Measurements from ENCODE around the gene SDHB.

DNA sequence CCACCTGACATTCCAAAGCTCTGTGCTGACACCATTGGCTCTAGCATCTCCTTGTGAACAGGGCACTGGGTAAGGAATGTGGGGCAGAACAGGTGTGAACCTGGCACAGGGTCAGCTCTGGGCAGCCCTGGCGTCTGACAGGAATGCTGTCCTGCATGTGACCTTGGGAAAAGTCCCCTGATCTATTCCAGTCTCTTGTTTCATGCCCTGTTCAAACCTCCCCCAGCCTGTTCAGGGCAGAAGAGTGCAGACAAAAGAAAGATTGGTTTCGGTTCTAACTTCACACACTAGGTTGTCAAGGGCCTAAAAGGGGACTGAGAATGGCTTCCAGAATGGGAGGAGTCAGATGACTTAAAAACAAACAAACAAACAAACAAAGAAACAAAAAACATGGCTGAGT is 27.6 kb upstream of the SDHB start:
- TF ChIP-seq, protein P1, sequence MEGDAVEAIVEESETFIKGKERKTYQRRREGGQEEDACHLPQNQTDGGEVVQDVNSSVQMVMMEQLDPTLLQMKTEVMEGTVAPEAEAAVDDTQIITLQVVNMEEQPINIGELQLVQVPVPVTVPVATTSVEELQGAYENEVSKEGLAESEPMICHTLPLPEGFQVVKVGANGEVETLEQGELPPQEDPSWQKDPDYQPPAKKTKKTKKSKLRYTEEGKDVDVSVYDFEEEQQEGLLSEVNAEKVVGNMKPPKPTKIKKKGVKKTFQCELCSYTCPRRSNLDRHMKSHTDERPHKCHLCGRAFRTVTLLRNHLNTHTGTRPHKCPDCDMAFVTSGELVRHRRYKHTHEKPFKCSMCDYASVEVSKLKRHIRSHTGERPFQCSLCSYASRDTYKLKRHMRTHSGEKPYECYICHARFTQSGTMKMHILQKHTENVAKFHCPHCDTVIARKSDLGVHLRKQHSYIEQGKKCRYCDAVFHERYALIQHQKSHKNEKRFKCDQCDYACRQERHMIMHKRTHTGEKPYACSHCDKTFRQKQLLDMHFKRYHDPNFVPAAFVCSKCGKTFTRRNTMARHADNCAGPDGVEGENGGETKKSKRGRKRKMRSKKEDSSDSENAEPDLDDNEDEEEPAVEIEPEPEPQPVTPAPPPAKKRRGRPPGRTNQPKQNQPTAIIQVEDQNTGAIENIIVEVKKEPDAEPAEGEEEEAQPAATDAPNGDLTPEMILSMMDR (IDR thresholded peaks at IDR 0.05) = no peak
- TF ChIP-seq ZBTB33 (IDR thresholded peaks at IDR 0.05; ENCODE audit: borderline replicate concordance, low read depth) (no peak), TAF1 (IDR thresholded peaks at IDR 0.05; ENCODE audit: borderline replicate concordance, low read depth, low read length) (no peak), SMC3 (IDR thresholded peaks at IDR 0.05; ENCODE audit: low read depth, low read length) (no peak), JUND (IDR thresholded peaks at IDR 0.05) (no peak), POLR2AphosphoS5 (IDR thresholded peaks at IDR 0.05; ENCODE audit: low read depth, low read length) (no peak), TEAD4 (IDR thresholded peaks at IDR 0.05; ENCODE audit: borderline replicate concordance, insufficient read depth) (no peak), ELF1 (IDR thresholded peaks at IDR 0.05) (no peak), IRF3 (IDR thresholded peaks at IDR 0.05; ENCODE audit: low read depth, low read length) (no peak), RXRA (IDR thresholded peaks at IDR 0.05; ENCODE audit: borderline replicate concordance, low read depth) (no peak), CHD2 (IDR thresholded peaks at IDR 0.05; ENCODE audit: low read length, partially characterized antibody) (no peak), MAX (IDR thresholded peaks at IDR 0.05; ENCODE audit: low read depth) (no peak), NFIC (IDR thresholded peaks at IDR 0.05; ENCODE audit: borderline replicate concordance) (no peak)
